NCI-H2081 (cell line): ENCODE results near the gene MRTFA.
"Not testable (repeated sequence)": the region's sequence is repeated elsewhere in the genome, so short reads cannot be mapped to it uniquely, and the experiment has no call there.

ENCODE experiments used
- DNase-seq, 2 experiments: peaks; one replicate each; lab custom pipeline; 2025; lab: John Stamatoyannopoulos, UW

MRTFA gene

GRCh38 chr22:40554023-40554422 is 82.5 kb downstream of the MRTFA start:
- DNase-seq, result not testable (repeated sequence)

- no peak for DNase-seq
These were observed 83.4 kb downstream of the MRTFA start for GRCh38 chr22:40553014-40553554.

- no peak for DNase-seq
These were observed 84.4 kb downstream of the MRTFA start for GRCh38 chr22:40552070-40552469.

GRCh38 chr22:40547729-40548143 is 88.8 kb downstream of the MRTFA start:
- no peak for DNase-seq

GRCh38 chr22:40544758-40545157 is 91.8 kb downstream of the MRTFA start:
- DNase-seq, result no peak

DNA sequence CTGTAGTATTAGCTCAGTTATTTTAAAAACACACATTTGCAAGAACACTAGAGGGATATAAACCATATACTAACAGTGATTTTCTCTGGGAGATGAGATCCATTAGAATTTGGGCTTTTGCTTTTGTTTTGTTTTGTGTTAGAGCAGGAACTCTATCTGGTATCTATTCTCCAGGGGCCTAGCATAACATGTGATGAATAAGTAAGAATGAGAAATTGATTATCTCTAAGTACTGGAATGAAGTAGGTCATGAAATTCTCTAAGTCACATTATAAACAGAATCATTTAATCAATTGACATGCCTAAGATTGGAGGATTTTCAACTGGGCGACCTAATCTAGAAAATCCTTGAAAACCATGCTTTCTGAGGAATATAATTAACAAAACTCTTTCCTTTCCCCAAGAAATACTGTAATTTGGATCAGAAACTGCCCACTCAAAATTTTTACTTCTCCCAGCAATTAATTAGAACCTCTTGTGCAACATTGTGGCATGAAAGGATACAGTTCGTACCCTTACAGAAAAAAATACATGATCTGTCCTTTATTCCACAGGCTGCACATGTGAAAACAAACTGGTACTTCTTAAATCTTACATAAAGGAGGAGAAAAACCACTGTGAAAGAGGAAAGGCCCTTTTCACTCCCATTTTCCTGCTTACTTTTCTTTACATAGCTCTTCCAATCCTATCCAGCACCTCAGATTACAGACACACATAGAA is 93.5 kb downstream of the MRTFA start:
- no peak for DNase-seq

- DNase-seq, result no peak
These were observed 95.2 kb downstream of the MRTFA start for GRCh38 chr22:40541300-40541699.

DNA sequence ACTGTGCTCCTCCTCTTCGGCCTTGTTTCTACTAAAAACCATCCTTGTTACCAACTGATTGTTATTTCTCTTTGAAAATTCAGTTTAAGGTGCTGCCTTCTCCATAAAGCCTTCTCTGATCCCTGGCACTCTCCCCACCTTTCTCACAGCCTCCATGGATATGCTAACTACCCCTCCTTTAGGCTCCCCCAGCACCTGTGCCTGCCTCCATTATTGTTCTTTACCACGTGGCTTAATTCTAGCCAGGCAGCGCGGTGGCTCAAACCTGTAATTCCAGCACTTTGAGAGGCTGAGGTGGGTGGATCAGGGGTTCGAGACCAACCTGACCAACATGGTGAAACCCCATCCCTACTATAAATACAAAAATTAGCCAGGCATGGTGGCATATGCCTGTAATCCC is 96.3 kb downstream of the MRTFA start:
- DNase-seq, result no peak

DNA sequence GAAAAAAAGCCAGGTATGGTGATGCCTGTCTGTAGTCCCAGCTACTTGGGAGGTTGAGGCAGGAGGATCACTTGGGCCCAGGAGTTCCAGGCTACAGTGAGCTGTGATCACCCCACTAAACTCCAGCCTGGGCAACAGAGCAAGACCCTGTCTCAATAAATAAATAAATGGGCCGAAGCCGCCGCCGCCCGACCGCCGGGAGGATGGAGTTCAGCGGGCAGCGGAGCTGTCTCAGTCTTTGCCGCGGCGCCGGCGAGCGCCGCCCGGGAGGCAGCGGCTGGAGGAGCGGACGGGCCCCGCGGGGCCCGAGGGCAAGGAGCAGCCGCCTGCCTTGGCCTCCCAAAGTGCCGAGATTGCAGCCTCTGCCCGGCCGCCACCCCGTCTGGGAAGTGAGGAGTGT is 100.4 kb downstream of the MRTFA start:
- DNase-seq, result not testable (repeated sequence)

GRCh38 chr22:40535642-40536041 is 100.9 kb downstream of the MRTFA start:
- DNase-seq, result no peak

GRCh38 chr22:40535189-40535512 is 101.4 kb downstream of the MRTFA start:
- no peak for DNase-seq

DNA sequence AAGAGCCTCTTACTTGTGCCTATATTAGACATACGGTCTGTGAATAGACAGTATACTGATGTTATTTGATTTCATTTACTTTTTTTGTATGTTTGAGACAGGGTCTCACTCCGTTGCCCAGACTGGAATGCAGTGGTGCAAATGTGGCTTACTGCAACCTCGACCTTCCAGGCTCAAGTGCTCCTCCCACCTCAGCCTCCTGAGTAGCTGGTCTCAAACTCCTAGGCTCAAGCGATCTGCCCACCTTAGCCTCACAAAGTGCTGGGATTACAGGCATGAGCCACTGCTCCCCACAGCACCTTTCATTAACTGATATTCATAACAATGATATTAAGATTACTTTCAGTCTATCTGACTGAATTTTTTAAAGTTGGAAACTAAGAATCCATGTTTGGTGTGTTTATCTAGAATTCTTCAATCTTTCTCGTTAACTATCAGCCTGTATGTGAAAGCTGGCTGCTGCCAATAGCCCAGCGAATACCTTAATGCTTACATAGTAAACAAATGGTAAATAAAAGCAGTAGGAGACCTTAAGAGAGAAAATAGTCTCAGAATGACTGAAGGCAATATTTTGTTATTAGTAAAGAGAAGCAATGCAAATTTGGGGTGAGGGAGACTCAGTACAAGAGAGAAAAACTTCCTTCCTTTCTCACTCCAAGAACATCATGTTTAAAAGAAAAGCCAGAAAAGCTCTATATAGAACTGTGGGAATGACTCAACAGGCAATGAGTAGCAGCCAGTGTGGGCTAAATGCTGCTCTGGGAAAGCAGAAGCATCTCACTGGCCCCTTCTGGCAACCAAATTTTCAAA is 101.9 kb downstream of the MRTFA start:
- no peak for DNase-seq

DNA sequence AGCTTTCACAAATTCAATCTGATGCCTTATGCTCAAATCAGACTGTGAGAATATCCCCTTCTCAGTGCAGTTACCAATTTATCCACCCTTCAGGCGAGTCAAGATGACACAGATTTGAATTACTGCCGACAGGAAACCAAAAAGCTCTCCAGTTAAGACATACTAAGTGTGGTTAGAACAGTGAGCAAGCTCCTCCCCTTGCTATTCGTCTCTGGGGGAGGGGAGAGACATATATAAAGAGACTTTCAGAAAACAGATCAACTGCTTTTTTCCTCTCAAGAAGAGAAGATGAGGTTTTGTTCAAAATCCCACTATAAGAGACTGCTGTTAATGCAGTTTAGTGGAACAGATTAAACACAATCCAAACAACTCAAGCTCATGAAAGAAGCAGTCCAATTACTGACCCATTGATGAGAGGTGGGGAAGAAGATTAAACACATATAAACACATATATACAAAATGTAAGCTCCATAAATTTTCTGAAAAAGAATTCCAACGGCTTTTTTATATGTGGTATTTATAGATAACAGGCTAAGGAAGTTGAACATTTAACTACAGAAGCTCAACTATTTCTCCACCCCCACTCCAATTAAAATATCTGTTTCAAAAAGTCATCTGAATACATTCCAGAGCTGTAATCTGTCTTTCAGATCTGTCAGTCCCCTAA is 102.7 kb downstream of the MRTFA start:
- DNase-seq, result no peak

GRCh38 chr22:40531951-40532900 is 104.3 kb downstream of the MRTFA start:
- DNase-seq, result no peak

GRCh38 chr22:40530391-40530790 is 106.1 kb downstream of the MRTFA start:
- DNase-seq, result not testable (repeated sequence)

DNA sequence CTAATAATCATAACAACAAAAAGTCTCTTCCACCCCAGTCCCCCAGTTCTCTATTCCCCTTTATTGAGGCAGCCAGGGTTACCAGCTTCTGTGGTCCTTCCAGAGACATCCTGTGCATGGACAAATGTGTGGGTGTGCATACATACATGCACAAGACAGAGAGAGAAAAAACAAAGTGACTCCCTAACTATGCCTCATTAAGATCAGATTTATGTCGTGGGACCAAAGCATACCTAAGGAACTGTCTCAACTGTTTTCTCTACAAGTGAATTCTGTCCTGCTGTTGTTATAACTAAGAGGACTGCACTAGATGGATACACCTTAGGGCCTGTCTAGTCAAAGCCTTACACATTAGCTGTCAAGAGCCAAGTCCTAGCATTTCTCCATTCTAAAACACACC is 106.7 kb downstream of the MRTFA start:
- DNase-seq, result no peak

- no peak for DNase-seq
These were observed 109.6 kb downstream of the MRTFA start for GRCh38 chr22:40526960-40527359.

DNA sequence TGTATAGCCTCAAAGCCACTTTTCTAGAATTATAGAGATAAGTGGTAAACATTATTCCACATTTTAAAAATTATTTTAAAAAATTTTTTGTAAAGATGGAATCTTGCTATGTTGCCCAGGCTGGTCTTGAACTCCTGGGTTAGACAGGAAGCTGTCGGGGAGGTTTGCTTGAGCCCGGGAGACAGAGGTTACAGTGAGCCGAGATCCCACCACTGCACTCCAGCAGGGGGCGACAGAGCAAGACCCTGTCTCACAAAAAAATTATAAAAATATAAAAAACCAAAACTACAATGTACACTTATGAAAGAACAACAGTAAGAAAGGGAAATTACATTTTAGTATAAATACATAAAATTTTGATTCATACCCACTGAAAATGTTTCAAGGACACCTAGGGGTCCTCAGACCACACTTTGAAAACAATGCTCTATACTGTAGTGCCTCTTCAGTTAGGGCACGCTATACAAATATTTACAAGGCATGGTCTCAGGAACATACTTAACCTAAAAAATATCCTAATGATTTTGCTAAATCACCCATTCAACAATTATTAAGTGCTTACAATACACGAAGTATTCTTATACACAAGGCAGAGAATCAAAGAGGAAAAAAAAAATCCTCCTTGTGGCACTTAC is 111.2 kb downstream of the MRTFA start:
- no peak for DNase-seq

DNA sequence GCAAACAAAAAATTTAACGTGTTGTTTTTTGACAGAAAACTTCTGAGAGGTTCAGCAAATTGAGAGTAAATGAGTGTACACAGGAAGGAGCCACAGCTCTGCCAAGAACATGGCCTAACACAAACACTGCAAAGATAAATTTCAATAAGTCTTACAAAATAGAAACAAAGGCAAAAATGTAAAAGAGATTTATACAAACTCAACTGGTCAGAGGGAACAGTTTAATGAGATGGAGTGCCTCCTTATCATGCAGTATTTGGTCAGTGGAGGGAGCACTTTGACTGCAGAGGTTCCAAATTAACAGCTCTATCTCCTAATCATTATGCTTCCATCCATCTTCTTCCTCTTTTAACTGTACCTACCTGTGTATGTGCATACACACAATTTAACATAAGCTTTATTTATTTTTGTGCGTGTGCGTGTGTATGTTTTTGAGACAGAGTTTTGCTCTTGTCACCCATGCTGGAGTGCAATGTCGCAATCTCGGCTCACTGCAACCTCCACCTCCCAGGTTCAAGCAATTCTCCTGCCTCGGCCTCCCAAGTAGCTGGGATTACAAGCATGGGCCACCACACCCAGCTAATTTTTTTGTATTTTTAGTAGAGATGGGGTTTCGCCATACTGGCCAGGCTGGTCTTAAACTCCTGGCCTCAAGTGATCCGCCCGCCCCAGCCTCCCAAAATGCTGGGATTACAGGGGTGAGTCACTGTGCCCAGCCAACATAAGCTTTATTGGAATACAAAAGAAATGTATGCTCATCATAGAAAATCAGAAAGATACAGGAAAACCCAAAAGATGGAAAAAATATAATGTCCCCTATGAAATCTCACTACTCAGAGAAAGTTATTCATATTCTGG is 111.9 kb downstream of the MRTFA start:
- DNase-seq, result no peak

GRCh38 chr22:40522141-40522540 is 114.4 kb downstream of the MRTFA start:
- no peak for DNase-seq
